ENCODE measurements around the gene RNF103.
A peak's percentile ranks its signal among the peaks of the same experiment; 100 is the strongest.
"Not testable (repeated sequence)": the region's sequence is repeated elsewhere in the genome, so short reads cannot be mapped to it uniquely, and the experiment has no call there.

The RNF103 gene, protein sequence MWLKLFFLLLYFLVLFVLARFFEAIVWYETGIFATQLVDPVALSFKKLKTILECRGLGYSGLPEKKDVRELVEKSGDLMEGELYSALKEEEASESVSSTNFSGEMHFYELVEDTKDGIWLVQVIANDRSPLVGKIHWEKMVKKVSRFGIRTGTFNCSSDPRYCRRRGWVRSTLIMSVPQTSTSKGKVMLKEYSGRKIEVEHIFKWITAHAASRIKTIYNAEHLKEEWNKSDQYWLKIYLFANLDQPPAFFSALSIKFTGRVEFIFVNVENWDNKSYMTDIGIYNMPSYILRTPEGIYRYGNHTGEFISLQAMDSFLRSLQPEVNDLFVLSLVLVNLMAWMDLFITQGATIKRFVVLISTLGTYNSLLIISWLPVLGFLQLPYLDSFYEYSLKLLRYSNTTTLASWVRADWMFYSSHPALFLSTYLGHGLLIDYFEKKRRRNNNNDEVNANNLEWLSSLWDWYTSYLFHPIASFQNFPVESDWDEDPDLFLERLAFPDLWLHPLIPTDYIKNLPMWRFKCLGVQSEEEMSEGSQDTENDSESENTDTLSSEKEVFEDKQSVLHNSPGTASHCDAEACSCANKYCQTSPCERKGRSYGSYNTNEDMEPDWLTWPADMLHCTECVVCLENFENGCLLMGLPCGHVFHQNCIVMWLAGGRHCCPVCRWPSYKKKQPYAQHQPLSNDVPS

DNA sequence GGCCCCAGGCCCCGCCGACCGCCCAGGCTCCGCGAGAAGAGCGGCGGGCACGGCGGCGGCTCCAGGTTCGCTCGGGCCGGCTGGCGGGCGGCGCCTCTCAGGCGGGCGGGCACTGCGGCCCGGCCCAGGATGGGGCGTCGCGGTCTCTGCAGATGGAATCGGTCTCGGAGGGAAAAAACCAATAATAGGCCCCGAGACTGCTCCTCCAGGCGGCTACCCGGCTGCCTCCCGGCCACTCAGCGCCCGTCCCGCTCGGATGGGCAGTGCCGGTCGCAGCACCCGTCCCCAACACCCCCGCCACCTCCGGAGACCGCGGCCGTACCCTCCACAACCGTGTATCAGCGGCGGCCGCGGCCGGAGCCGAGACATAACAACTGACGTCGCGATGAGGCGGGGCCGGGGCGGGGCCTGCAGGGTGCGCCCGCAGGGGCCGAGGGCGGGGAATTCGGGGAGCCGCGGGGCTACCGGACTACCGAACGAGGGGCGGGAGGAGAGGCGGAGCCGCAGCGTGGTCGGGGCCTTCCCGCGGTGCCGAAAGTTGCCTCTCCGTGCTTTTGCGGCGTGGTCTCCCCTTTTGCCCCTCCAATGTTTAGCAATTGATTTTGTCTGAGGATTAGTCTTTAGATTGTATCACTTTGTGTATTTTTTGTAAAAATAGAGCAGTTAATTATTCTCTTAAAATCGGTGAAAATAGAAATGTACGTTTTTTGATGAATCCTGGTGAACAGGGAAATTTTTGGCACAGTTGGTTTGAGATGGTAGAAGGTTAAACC, at the start of gene RNF103:
TSS of gene RNF103 (minus strand) at position 372 of the 773 bp plus-strand sequence. CDS start 979 bp downstream, outside the sequence.
- no peak for FAIRE-seq

DNA sequence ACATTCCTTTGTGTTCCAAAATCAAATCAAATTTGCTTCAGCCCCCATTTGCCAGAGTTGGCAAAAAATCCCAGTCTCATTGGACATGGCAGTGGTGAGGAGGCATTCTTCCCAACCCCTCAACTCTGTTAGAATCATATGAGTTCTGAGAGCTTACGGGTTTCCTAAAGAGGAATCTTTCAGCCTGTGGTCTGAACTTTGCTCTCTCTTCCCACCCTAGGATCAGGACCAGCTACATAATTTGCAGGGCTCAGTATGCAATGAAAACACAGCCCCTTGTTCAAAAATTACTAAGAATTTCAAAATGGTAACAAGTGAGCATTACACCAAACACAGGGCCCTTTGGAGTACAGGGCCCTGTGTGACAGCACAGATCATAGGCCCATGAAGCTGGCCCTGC, 49.3 kb upstream of the RNF103 start:
- no peak for FAIRE-seq

DNA sequence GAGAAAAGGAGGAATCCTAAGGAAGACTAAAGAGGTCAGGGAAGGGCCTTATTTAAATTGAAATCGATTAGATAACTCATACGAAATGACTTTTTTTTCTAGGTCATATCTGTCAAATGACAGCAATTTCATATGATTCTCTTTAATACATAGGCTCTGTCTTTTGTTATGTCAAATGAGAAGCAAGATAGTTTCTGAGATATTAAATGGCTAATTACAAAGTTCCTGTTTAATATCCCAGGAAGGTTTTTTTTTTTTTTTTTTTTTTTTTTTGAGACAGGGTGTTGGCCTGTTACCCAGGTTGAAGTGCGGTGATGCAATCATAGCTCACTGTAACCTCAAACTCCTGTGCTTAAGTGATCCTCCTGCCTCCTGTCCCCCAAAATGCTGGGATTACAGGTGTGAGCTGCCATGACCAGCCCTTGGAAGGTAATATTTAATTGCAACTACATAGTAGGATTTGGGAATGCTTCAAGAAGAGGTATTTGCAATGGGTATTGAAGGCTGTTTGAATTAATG, 48.4 kb upstream of the RNF103 start:
- no peak for FAIRE-seq

DNA sequence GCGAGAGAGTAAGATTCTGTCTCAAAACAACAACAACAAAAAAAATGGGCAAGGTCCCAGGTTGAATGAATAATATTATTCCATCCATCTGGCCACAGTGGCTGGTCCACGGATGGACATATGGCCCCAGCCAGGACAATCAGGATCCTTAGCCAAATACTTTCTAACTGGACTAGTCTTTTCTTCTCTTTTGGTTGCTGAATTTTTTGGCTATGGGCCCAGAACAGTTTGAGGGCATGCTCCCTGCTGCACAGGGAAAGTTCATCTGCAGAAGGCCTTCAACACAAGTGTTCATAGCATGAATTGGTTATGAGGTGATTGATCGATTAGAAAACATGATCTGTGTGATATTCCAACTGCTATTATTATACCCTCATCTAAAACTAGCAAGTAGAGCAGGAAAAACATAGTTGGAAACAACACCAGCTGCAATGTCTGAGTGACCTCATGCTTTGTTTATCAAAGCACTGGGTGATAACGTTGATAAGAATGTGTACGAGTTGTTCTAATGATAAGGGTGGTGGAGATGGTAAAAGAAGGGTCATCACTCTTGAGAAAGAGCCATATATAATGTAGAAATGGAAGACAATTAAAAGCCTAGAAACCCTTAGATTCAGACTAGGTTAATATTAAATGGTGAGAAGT, 47.8 kb upstream of the RNF103 start:
- FAIRE-seq, result no peak

- FAIRE-seq, result not testable (repeated sequence)
Measured at GRCh38 chr2:86669323-86669722, 45.7 kb upstream of the RNF103 start.

- no peak for FAIRE-seq
Measured at GRCh38 chr2:86661333-86661732, 37.7 kb upstream of the RNF103 start.

DNA sequence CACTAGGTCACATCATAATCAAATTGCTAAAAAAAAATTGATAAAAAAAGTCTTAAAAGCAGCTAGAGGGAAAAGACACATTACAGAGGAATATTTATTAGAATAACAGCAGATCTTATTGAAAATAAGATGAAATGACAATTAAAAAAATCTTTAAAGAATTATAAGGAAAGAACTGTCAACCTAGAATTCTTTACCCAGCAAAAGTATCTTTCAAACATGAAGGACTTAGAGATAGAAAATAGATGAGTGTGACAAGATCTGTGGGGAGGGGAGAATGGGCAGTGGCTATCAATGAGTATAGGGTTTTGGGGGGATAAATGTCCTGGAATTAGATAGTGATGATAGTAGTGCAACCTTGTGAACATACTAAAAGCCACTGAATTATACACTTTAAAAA, 26.5 kb upstream of the RNF103 start:
- FAIRE-seq, result peak; percentile 11

DNA sequence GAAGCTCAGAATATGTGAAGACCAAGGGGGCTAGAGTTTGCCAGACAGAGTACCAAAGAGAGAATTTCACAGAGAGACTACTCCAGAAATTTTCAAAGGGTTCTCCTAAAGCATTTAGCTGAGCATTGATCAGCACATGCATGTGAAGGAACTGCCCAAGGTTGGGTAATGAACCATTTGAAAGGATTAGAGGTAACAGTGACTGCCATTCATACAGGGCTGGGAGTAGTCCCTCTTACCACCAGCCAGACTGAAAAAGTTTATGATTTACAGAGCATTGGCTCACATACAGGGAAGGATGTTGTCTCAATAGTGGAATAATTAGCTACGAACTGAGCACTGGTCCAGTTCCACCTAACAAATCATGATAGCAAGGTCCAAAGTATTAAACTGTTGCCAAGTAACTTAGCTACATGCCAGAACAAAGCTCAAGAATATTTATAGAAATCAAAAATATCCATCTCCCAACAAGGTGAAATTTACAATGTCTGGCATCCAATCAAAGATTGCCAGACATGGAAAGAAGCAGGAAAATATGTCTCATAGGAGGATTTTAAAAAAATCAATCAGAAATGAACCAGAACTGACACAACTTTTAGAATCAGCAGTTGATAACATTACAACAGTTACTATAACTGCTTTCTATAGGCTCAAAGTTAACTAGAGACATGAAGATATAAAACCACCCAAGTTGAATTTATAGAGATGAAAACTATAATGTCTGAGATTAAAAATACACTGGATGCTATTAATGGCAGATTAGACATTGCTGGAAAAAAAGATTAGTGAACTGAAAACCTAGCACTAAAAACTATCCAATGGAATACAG, 25.7 kb upstream of the RNF103 start:
- FAIRE-seq, result no peak

DNA sequence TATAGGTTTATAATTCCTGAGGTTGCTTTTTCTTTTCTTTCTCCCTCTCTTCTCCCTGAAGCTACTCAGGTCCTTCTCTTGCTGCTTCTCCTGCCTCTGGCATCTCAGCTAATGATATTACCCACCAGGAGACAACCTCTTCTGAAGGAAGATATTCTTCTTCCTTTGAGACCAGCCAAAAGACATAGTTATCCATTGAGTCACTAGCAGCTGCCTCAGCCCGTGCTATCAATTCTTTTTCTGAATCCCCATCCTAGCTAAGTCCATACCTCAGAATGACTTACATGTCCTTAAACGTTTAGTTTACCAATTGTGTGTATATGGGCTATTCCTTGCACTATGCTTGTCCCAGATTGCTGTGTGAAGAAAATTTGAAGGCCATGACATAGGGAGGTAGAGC, 25.0 kb upstream of the RNF103 start:
- FAIRE-seq, result no peak

DNA sequence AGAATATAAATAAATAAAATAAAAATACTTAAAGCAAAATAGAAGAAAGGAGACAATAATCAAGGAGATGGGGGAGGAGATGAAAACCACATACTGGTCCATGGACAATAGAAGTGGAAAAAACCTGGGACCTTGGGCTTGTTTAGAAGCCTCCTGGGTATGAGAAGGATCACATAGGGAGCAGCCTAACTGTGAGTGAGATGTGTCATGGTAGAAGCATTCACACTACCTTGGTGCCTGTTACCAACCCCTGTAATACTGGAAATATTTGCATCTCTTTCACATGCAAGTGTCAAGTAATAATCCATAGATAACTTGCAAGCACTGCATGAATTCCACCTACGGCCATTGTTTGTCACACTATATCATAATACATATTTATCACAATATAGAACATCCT, 23.2 kb upstream of the RNF103 start:
- FAIRE-seq, result no peak

DNA sequence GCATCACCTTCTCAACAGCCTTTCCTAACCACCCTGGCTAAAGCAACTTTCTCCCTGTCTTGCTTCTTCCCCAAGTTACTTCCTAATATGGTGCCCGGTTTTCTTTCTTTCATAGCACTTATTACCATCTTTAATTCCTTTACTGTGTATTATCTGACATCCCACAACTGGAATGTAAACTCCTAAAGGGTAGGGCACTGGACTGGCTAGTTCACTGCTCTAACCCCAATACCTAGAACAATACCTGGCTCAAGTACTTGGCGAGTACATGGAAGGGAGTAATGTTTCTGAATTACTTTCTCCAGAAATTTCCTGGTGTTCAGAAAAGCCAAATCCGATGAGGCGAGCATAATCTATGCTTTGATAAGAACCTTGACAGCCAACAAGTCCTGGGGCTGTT, 22.7 kb upstream of the RNF103 start:
- no peak for FAIRE-seq

DNA sequence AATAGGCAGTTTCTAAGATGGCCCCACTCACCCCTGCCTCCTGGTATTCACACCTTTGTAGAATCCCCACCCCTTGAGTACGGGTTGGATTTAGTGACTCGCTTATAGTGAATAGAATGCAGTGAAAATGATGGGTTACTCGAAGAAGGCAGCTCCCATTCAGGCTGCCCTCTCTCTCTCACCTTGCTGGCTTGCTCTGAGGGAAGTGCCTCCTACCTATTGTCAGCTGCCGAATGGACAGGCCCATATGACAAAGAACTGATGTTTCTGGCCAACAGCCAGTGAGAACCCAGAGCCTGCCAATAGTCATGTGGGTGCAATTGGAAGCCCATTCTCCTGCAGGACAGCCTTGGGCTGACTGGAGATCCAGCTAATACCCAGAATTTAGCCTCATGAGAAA, 22.1 kb upstream of the RNF103 start:
- no peak for FAIRE-seq

DNA sequence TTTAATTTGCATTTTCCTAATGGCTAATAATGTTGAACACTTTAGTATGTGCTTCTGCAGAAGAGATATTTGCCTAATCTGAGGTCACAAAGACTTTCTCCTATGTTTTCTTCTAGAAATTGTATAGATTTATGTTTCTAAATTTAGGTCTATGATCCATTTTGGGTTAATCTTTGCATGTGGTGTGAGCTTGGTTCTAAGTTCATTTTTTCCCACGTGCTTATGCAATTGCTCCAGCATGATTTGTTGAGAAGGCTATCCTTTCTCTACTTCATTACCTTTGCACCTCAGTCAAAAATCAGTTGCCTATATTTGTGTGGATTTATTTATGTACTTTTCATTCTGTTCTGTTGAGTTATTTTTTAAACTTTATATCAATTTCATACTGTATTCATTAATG, 15.0 kb upstream of the RNF103 start:
- no peak for FAIRE-seq

DNA sequence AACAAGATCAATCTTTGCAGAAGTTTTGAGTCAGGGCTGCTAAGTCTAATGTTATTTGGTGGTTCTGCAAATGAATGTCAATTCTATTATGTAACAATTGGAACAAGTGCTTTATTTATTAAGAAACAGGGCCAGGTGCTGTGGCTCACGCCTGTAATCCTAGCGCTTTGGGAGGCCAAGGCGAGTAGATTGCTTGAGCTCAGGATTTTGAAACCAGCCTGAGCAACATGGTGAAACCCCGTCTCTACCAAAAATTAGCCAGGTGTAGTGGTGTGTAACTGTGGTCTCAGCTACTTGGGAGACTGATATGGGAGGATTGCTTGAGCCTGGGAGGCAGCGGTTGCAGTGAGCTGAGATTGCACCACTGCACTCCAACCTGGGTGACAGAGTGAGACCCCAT, 13.2 kb upstream of the RNF103 start:
- FAIRE-seq, result no peak

DNA sequence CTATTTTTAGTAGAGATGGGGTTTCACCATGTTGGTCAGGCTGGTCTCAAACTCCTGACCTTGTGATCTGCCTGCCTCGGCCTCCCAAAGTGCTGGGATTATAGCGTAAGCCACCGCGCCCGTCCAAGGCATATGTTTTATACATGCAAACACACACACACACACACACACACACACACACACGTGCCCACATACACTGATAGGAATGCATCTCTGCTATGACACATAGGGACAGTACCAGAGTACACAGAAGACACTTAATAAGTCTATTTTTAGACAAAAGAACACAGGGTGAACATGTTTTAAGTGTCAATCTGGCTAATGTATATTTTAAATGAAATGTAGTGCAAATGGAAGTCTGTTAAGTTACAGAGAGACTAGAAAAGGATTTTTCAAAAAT, 10.7 kb upstream of the RNF103 start:
- FAIRE-seq, result no peak

GRCh38 chr2:86633155-86633651, 9.5 kb upstream of the RNF103 start:
- FAIRE-seq, result no peak

GRCh38 chr2:86632672-86633071, 9.0 kb upstream of the RNF103 start:
- no peak for FAIRE-seq

DNA sequence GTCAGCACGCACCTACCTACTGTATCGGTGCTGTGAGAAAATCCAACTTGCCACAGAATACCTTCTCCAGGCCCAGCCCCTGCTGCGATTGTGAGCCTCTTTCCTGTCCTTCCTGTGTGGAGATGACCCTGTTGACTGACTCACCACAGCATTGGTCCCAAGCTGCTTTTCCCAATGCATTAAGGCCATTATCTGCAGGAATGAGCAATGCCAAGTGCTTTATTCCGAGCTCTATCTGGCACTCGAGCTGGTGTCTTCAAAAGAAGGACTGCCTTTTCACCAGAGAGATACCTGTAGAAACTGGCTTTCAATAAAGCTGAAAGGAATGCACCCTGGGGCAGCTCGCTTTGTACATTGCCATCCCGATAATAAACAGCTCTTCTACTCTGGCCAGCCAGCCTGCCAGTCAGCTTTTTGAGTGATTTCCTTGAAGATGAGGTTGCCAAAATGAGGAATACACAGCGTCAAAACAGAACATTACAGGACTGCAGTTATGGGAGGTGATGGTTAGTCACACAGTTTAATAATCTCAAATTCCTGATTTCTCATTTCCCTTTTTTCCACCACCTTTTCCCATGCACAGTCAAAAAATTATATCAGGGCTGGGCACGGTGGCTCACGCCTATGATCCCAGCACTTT, 8.3 kb upstream of the RNF103 start:
- FAIRE-seq, result no peak

DNA sequence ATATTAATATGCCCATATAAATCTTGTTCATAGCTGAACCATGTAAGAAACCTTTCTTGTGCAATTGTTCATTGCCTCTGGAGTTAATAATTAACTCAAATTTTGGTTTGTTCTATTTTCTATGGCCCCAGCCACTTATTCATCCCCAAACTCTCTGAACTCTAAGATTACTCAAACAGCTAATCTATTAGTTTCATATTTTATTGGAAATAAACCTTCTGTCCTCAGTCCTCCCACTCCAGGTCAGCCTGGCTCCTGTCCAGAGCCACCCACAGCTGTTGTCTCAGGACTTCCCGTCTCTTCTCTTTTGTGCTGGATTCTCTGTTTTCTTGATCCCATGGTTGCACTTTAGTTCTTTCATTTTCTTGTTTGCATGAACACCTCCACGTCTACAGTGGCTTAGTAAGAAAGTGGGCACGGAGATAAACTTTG, 4.4 kb upstream of the RNF103 start:
- no peak for FAIRE-seq

DNA sequence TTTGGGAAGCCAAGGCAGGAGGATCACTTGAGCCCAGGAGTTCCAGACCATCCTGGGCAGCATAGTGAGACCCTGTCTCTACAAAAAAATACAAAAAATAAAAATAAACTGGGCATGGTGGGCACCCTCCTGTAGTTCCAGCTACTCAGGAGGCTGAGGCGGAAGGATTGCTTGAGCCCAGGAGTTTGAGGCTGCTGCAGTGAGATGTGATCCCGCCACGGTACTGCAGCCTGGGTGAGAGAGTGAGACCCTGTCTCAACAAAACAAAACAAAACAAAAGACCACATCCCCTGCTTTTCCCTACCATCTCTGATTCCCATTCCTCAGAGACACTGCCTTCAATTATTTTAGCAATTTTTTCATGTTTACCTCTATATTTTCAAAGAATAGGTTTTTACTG, 3.9 kb upstream of the RNF103 start:
- no peak for FAIRE-seq

DNA sequence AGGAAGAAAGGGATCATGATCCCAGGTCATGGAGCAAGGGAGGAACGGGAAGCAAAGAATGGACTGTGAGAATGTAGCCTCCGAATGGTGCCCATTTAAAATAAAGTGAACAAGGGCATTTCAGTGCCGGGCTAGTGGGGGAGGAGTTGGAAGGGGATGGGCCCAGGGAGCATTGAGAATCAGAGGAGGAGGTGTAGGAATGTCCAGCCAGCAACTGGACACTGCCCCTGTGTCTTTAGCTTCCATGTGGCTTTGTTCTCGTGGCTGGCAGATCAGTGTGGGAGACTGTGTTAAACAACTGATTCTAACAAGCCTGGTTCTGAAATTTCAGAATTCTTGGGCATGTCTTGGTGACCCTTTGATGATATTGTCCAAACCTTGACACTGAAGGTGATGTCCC, 1.4 kb upstream of the RNF103 start:
- no peak for FAIRE-seq

DNA sequence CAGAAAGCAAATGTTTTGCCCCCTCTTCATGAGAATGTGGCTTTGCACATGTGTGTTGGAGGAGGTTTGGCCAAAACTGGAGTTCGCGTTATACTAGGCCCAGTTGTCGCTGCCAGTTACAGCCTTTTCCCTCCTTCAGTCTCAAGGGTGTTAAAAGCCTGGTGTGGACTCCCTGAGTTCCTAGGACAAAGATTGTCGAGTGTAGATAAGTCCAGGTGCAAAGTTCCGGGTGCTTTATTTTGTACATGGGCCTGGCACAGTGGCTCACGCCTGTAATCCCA, 542 bp upstream of the RNF103 start:
- no peak for FAIRE-seq
